Activated T-helper 1 cell treated with anti-CD3 and anti-CD28 coated beads, Interleukin-12 subunit alpha, Interleukin-12 subunit beta, Interleukin-2, Interleukin-4 antibody, amounts not matched to agents 30 ng/mL and 10 ng/mL and 1 ng/mL, durations not matched to agents 14 hours and 24 hours and 36 hours (primary cell): Measurements from ENCODE around the gene PTPRB. TPM values are rescaled to one million over a fixed set of nuclear protein-coding genes. Genes with fewer than 3 reads are reported as not detected.

ENCODE experiments used
- DNase-seq: peaks from one replicate; pipeline ENCODE4 v3.0.0; 2021; ENCODE audit warnings: low spot score
- H3K27ac Mint-ChIP-seq: one replicate; pipeline ENCODE4 v1.8.0; 2021; ENCODE audit warnings: mild to moderate bottlenecking, mixed read lengths
- H3K27me3 Mint-ChIP-seq: one replicate; pipeline ENCODE4 v1.8.0; 2022; ENCODE audit warnings: mild to moderate bottlenecking, moderate library complexity, mixed read lengths; ENCODE audit not compliant: insufficient read depth
- H3K36me3 Mint-ChIP-seq: one replicate; pipeline ENCODE4 v1.8.0; 2021; ENCODE audit warnings: low read depth, mixed read lengths
- H3K4me1 Mint-ChIP-seq: one replicate; pipeline ENCODE4 v1.8.0; 2021; ENCODE audit warnings: low read depth, mixed read lengths
- H3K4me3 Mint-ChIP-seq: one replicate; pipeline ENCODE4 v1.8.0; 2021; ENCODE audit warnings: mild to moderate bottlenecking, moderate library complexity, mixed read lengths
- H3K9me3 Mint-ChIP-seq: one replicate; pipeline ENCODE4 v1.8.0; 2021; ENCODE audit warnings: mixed read lengths
- intact Hi-C: fragments of 100-400 bp; cut with micrococcal nuclease; formaldehyde crosslinking; loops from one replicate; pipeline ENCODE4 v1.15.1; 2024
- total RNA-seq: library from RNA; stranded (reverse); gene quantifications from 2 replicates; pipeline ENCODE4 v1.2.3, GENCODE V29; 2022

PTPRB gene
- total RNA-seq, result not detected in 2 replicates

GRCh38 chr12:70637303-70638085, at the start of gene PTPRB:
PTPRB (minus strand) TSS chr12:70637429; CDS start chr12:70637395, 34 bp downstream.
- DNase-seq, result no peak
- intact Hi-C loops, result no loop called here
- Mint-ChIP-seq H3K4me1 (no peaks in the 10 kb centered on the region), H3K4me3 (no peak within 1 kb of the TSS), H3K27ac (no peak within 1 kb of the TSS), H3K36me3 (no peaks in the 10 kb centered on the region), H3K9me3 (no peaks in the 10 kb centered on the region), H3K27me3 (peaks cover 2% of the 10 kb centered on the region)

GRCh38 chr12:70686907-70687306, 49.7 kb upstream of the PTPRB start:
- peaks cover 6% of the 10 kb centered on the region for H3K27me3 Mint-ChIP-seq
- no peaks in the 10 kb centered on the region for H3K9me3 Mint-ChIP-seq
- no peaks in the 10 kb centered on the region for H3K4me1 Mint-ChIP-seq
- H3K36me3 Mint-ChIP-seq, result no peaks in the 10 kb centered on the region
- H3K27ac Mint-ChIP-seq, result no peak overlapping the region
- H3K4me3 Mint-ChIP-seq, result no peak overlapping the region
- intact Hi-C loops, result no loop called here
- no peak for DNase-seq

GRCh38 chr12:70686299-70686698, 49.1 kb upstream of the PTPRB start:
- Mint-ChIP-seq H3K4me3 (no peak overlapping the region), H3K27ac (no peak overlapping the region), H3K9me3 (no peaks in the 10 kb centered on the region), H3K27me3 (peaks cover 4% of the 10 kb centered on the region), H3K36me3 (no peaks in the 10 kb centered on the region), H3K4me1 (no peaks in the 10 kb centered on the region)
- no peak for DNase-seq
- intact Hi-C loops, result no loop called here

GRCh38 chr12:70683976-70684375, 46.7 kb upstream of the PTPRB start:
- intact Hi-C loops, result no loop called here
- Mint-ChIP-seq H3K36me3 (no peaks in the 10 kb centered on the region), H3K27ac (no peak overlapping the region), H3K27me3 (peaks cover 4% of the 10 kb centered on the region), H3K4me3 (no peak overlapping the region), H3K9me3 (no peaks in the 10 kb centered on the region), H3K4me1 (no peaks in the 10 kb centered on the region)
- no peak for DNase-seq

GRCh38 chr12:70671698-70672097, 34.5 kb upstream of the PTPRB start:
- Mint-ChIP-seq H3K27me3 (peaks cover 4% of the 10 kb centered on the region), H3K4me3 (no peak overlapping the region), H3K27ac (no peak overlapping the region), H3K36me3 (no peaks in the 10 kb centered on the region), H3K4me1 (no peaks in the 10 kb centered on the region), H3K9me3 (no peaks in the 10 kb centered on the region)
- DNase-seq, result no peak
- intact Hi-C loops, result no loop called here

GRCh38 chr12:70670948-70671347, 33.7 kb upstream of the PTPRB start:
- DNase-seq, result no peak
- Mint-ChIP-seq H3K4me1 (no peaks in the 10 kb centered on the region), H3K9me3 (no peaks in the 10 kb centered on the region), H3K36me3 (no peaks in the 10 kb centered on the region), H3K4me3 (no peak overlapping the region), H3K27ac (no peak overlapping the region), H3K27me3 (peaks cover 4% of the 10 kb centered on the region)
- intact Hi-C loops, result no loop called here

GRCh38 chr12:70667253-70667652, 30.0 kb upstream of the PTPRB start:
- H3K27ac Mint-ChIP-seq, result no peak overlapping the region
- no peak for DNase-seq
- H3K36me3 Mint-ChIP-seq, result no peaks in the 10 kb centered on the region
- intact Hi-C loops, result no loop called here
- no peak overlapping the region for H3K4me3 Mint-ChIP-seq
- H3K27me3 Mint-ChIP-seq, result peaks cover 2% of the 10 kb centered on the region
- H3K9me3 Mint-ChIP-seq, result no peaks in the 10 kb centered on the region
- H3K4me1 Mint-ChIP-seq, result no peaks in the 10 kb centered on the region

DNA sequence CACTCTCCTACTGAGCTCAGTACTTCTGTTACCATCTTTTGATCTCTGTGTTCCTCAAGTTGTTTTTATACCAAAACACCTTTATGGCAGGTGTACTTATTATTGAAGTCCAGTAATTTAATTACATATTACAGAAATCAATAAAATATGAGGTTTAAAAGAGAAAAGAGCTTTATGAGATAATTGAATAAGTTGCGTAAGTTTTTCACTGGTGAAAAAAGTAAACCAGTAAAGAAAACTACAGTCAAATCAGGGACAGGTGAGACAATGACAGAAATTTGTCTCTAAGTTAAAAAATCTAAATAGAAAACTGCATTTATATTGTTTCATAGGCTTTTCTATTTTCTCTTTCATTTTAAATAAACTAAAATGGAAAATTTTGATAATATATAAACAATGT, 29.1 kb upstream of the PTPRB start:
- no peak overlapping the region for H3K4me3 Mint-ChIP-seq
- no peak overlapping the region for H3K27ac Mint-ChIP-seq
- peaks cover 2% of the 10 kb centered on the region for H3K27me3 Mint-ChIP-seq
- H3K9me3 Mint-ChIP-seq, result no peaks in the 10 kb centered on the region
- no peak for DNase-seq
- H3K4me1 Mint-ChIP-seq, result no peaks in the 10 kb centered on the region
- intact Hi-C loops, result no loop called here
- no peaks in the 10 kb centered on the region for H3K36me3 Mint-ChIP-seq

- no peak overlapping the region for H3K27ac Mint-ChIP-seq
- H3K4me1 Mint-ChIP-seq, result no peaks in the 10 kb centered on the region
- no peaks in the 10 kb centered on the region for H3K9me3 Mint-ChIP-seq
- no peak overlapping the region for H3K4me3 Mint-ChIP-seq
- H3K27me3 Mint-ChIP-seq, result peaks cover 2% of the 10 kb centered on the region
- DNase-seq, result no peak
- intact Hi-C loops, result no loop called here
- H3K36me3 Mint-ChIP-seq, result no peaks in the 10 kb centered on the region
Observed at GRCh38 chr12:70664465-70664881, 27.2 kb upstream of the PTPRB start.

- no peak for DNase-seq
- Mint-ChIP-seq H3K4me3 (no peak overlapping the region), H3K27me3 (peaks cover 2% of the 10 kb centered on the region), H3K36me3 (no peaks in the 10 kb centered on the region), H3K27ac (no peak overlapping the region), H3K4me1 (no peaks in the 10 kb centered on the region), H3K9me3 (no peaks in the 10 kb centered on the region)
- intact Hi-C loops, result no loop called here
Observed at GRCh38 chr12:70663838-70664237, 26.6 kb upstream of the PTPRB start.

DNA sequence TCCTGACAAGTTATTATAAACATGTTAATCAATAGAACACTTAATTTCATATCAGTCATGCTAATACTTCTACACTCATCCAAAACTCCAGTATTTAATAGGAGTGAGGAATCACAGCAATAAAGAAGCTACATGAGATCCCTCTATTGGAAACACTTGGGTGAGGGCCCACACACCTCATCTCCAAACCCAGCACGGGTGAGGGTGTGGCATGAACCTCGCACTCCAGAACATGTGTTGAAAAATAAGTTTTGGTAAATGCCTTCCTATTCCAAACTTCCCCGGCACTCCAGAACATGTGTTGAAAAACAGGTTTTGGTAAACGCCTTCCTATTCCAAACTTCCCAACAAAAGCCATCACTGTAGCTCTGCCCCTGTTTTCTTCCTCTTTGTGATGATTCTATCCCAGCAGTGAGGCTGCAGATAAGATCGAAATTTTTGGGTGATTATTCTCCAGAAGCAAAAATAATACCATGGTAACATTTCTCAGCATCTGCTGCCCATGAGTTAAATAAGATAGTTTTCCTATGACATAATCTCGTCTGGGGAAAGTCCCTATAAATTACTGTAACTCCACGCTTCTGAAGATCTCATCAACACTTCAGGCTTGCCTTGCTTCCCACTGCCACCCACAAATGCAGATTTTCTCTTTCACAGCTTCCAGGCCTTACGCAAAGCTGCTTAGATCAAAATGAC, 24.4 kb upstream of the PTPRB start:
- no peak overlapping the region for H3K4me3 Mint-ChIP-seq
- intact Hi-C loops, result no loop called here
- no peak overlapping the region for H3K27ac Mint-ChIP-seq
- H3K27me3 Mint-ChIP-seq, result peaks cover 2% of the 10 kb centered on the region
- H3K9me3 Mint-ChIP-seq, result no peaks in the 10 kb centered on the region
- DNase-seq, result no peak
- no peaks in the 10 kb centered on the region for H3K4me1 Mint-ChIP-seq
- no peaks in the 10 kb centered on the region for H3K36me3 Mint-ChIP-seq

DNA sequence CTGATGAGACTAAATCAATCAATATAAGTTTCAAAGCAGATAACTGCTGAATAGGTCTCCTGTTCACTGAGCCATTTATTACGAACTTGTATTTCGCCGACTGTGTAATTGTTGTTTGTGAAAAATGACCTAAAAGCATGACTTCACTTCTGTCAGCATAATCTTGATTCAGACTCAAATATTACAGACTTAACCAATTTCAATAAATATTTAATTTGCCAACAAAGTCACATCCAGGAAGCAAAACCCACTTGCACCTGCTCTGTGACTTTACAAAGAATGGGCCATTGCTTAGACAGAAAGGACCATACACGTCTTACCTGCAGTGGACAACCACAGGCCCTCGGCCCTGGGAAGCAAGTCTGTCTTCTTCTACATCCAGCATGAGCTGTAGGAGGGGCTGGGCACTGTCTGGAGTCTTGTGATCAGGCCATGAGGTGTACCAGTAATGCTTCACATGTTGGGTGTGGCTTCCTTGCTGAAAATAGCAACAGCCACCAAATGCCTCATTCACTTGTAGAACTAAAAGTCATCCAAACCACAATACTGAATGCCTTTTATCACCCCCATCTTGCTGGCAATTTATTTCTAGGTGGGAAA, 23.5 kb upstream of the PTPRB start:
- peaks cover 2% of the 10 kb centered on the region for H3K27me3 Mint-ChIP-seq
- no peaks in the 10 kb centered on the region for H3K4me1 Mint-ChIP-seq
- intact Hi-C loops, result no loop called here
- no peak for DNase-seq
- H3K27ac Mint-ChIP-seq, result no peak overlapping the region
- H3K9me3 Mint-ChIP-seq, result no peaks in the 10 kb centered on the region
- H3K36me3 Mint-ChIP-seq, result no peaks in the 10 kb centered on the region
- H3K4me3 Mint-ChIP-seq, result no peak overlapping the region

GRCh38 chr12:70660002-70660604, 22.9 kb upstream of the PTPRB start:
- intact Hi-C loops, result no loop called here
- Mint-ChIP-seq H3K36me3 (no peaks in the 10 kb centered on the region), H3K27ac (no peak overlapping the region), H3K4me3 (no peak overlapping the region), H3K9me3 (no peaks in the 10 kb centered on the region), H3K27me3 (peaks cover 2% of the 10 kb centered on the region), H3K4me1 (no peaks in the 10 kb centered on the region)
- no peak for DNase-seq
